Type B pancreatic cell (in vitro differentiated cells): ENCODE results near the gene INSYN1. TPM values are rescaled to one million over a fixed set of nuclear protein-coding genes. Genes with fewer than 3 reads are reported as not detected.
A peak's percentile ranks its signal among the peaks of the same experiment; 100 is the strongest.

ENCODE experiments used
- DNase-seq: peaks from one replicate; pipeline ENCODE4 v3.0.0; 2021; ENCODE audit warnings: mixed read lengths; ENCODE audit not compliant: unreplicated experiment; ENCODE audit errors: extremely low spot score
- H3K27ac Mint-ChIP-seq: 2 replicates; pipeline ENCODE4 v1.8.0; 2021; ENCODE audit warnings: mild to moderate bottlenecking, mixed read lengths
- H3K27me3 Mint-ChIP-seq: 2 replicates; pipeline ENCODE4 v1.8.0; 2021; ENCODE audit warnings: mixed read lengths
- H3K36me3 Mint-ChIP-seq: 2 replicates; pipeline ENCODE4 v1.8.0; 2021; ENCODE audit warnings: mixed read lengths
- H3K4me1 Mint-ChIP-seq: one replicate; pipeline ENCODE4 v1.8.0; 2021; ENCODE audit warnings: mixed read lengths; ENCODE audit not compliant: unreplicated experiment
- H3K4me3 Mint-ChIP-seq: 2 replicates; pipeline ENCODE4 v1.8.0; 2021; ENCODE audit warnings: mild to moderate bottlenecking, mixed read lengths
- H3K9me3 Mint-ChIP-seq: 2 replicates; pipeline ENCODE4 v1.8.0; 2021; ENCODE audit warnings: mixed read lengths
- total RNA-seq: library from RNA; stranded (reverse); gene quantifications from 2 replicates; pipeline ENCODE4 v1.2.1, GENCODE V29; 2021; ENCODE audit warnings: low replicate concordance
- TF ChIP-seq, protein P1 (sequence below): fragments of 200-600 bp; sonication (generic); conservative IDR thresholded peaks from 2 replicates; pipeline ENCODE4 v1.5.0; 2021; ENCODE audit warnings: antibody characterized with exemption, mild to moderate bottlenecking

The INSYN1 gene
- total RNA-seq, 1 donor from 2014 or later: 5.8 TPM

DNA sequence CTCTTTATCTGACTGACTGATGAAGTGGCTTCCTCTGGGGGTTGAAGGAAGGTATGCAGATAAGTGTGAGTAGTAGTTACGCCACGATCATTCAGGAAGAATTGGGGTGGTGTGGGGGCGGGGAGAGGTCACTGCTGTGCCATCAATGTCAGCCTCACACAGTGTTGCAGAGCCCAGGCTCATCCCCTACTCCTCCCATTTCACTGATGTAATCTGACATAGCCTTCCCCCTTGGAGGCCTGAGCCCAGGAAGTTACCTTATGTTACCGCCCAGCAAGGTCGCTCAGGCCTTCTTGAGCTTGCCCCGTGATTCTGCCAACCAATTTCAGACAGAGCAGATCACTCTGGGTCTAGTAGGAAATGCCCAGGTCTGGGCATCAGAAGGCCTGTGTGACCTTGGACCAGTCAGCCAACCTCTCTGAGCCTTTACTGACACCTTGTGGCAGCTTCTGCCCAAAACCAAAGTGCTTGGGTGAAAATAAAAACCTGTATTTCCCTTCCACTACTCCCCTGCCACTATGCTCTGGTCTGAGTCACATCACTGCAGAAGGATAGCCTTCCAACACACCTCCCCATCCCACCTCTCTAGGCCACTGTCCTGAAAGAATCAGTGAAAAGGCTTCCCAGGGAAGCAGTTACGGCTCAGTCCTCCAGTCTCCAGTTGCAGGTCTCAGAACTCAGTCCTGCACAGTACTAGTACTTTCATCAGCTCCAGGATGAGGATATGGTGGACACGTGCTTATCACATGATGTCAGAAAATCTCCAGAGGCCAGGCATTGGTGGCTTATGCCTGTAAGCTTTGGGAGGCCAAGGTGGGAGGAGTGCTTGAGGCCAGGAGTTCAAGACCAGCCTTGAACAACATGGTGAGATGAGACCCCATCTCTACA is 28.1 kb upstream of the INSYN1 start:
- Mint-ChIP-seq H3K4me1 (no peaks in the 10 kb centered on the region), H3K27me3 (peaks cover 10% of the 10 kb centered on the region), H3K36me3 (no peaks in the 10 kb centered on the region), H3K9me3 (no peaks in the 10 kb centered on the region), H3K4me3 (no peak overlapping the region), H3K27ac (no peak overlapping the region)
- TF ChIP-seq, protein P1, sequence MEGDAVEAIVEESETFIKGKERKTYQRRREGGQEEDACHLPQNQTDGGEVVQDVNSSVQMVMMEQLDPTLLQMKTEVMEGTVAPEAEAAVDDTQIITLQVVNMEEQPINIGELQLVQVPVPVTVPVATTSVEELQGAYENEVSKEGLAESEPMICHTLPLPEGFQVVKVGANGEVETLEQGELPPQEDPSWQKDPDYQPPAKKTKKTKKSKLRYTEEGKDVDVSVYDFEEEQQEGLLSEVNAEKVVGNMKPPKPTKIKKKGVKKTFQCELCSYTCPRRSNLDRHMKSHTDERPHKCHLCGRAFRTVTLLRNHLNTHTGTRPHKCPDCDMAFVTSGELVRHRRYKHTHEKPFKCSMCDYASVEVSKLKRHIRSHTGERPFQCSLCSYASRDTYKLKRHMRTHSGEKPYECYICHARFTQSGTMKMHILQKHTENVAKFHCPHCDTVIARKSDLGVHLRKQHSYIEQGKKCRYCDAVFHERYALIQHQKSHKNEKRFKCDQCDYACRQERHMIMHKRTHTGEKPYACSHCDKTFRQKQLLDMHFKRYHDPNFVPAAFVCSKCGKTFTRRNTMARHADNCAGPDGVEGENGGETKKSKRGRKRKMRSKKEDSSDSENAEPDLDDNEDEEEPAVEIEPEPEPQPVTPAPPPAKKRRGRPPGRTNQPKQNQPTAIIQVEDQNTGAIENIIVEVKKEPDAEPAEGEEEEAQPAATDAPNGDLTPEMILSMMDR: peak; percentile 39
- no peak for DNase-seq

DNA sequence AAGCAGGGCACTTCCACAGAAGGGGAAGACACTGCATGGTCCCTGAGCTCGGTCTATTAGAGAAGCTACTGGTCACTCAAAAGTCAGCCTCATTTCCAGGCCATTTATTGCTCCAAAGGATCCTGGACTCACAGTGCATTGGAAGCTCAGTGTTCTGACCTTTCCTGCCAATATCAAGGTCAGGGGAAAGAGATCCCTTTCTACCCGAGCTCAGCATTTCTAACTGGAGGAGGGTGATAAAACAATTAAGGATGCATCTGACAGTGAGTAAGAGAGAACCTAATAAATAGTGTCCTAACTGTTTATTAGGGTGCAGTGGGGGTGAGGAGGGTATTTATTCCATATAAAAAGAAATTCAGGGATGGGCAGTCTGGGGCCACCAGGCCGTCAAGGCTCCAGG is 26.8 kb upstream of the INSYN1 start:
- Mint-ChIP-seq H3K4me3 (no peak overlapping the region), H3K27me3 (peaks cover 6% of the 10 kb centered on the region), H3K36me3 (no peaks in the 10 kb centered on the region), H3K27ac (no peak overlapping the region), H3K4me1 (peaks cover under 1% of the 10 kb centered on the region), H3K9me3 (no peaks in the 10 kb centered on the region)
- TF ChIP-seq, protein P1: no peak
- no peak for DNase-seq

DNA sequence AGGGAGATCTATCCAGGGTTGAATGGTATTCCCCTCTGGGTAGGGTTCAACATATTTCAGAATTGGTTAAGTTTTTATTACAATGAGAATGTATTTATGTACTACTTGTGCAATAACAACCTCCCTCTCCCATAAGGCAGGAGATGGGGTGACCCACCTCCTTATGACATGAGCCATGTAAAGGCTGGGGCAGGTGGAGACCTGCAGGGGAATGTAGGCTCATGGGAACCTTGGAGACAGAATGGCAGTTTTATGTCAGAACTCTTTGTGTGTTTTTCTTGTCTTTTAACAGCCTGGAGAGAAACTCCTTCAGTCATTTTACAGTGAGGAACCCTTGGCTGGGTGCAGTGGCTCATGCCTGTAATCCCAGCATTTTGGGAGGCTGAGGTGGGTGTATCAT is 24.6 kb upstream of the INSYN1 start:
- TF ChIP-seq, protein P1: no peak
- Mint-ChIP-seq H3K27me3 (no peaks in the 10 kb centered on the region), H3K4me1 (peaks cover 6% of the 10 kb centered on the region), H3K27ac (no peak overlapping the region), H3K36me3 (no peaks in the 10 kb centered on the region), H3K4me3 (no peak overlapping the region), H3K9me3 (no peaks in the 10 kb centered on the region)
- no peak for DNase-seq

- TF ChIP-seq, protein P1: no peak
- no peak for DNase-seq
- Mint-ChIP-seq H3K36me3 (no peaks in the 10 kb centered on the region), H3K4me3 (no peak overlapping the region), H3K9me3 (no peaks in the 10 kb centered on the region), H3K4me1 (peaks cover 6% of the 10 kb centered on the region), H3K27ac (no peak overlapping the region), H3K27me3 (no peaks in the 10 kb centered on the region)
Observed at GRCh38 chr15:73773428-73773827, 20.3 kb upstream of the INSYN1 start.

DNA sequence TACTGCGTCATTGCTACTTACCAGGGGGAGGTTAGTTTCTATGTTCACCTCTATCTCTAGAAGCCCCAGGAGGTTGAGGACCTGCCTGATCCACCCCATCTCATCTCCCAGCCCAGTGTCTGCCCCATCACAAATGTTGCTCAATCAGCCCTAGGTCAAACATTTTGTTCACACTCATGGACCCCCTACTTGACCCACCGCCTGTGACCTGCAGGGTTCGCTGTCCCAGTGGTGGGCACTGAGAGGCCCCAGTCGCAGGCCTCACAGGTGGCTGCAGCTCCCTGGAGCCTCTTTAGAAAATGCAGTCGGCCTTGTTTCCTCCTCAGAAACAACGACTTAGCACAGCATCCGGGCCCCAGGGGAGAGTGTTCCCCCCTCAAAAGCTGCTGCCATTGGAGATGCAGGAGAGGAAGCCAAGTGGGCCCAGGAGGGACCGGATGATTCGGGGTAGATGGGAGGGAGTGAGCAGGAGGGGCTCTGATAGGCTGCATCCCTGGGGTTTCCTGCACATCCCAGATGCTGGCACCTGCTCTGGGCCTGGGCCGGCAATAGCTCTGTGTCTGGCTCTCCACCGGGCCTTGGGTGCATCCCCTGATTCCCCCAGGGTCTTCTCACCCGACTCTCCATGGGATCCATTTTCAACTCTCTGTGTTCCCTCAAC is 18.4 kb upstream of the INSYN1 start:
- no peaks in the 10 kb centered on the region for H3K9me3 Mint-ChIP-seq
- peaks cover under 1% of the 10 kb centered on the region for H3K36me3 Mint-ChIP-seq
- no peak overlapping the region for H3K27ac Mint-ChIP-seq
- TF ChIP-seq, protein P1: no peak
- peaks cover 6% of the 10 kb centered on the region for H3K27me3 Mint-ChIP-seq
- H3K4me1 Mint-ChIP-seq: peaks cover 6% of the 10 kb centered on the region
- DNase-seq: no peak
- H3K4me3 Mint-ChIP-seq: no peak overlapping the region
